Coronary artery (tissue), 2 donors: ENCODE measurements around the gene E2F4.

Experiments used
- DNase-seq: peaks from one replicate; pipeline ENCODE4 v3.0.0-alpha.2; 2017; ENCODE audit warnings: low spot score
- H3K27ac ChIP-seq, 2 donors: fragments of 200-600 bp; sonication (generic); one replicate each; pipeline ENCODE4 v1.5.1; 2016 to 2019
- H3K4me3 ChIP-seq: fragments of 200-600 bp; sonication (generic); 2 replicates; pipeline ENCODE4 v1.5.1; 2016; ENCODE audit warnings: mild to moderate bottlenecking, moderate library complexity
- TF ChIP-seq, protein P1 (sequence below): fragments of 200-600 bp; sonication (generic); IDR thresholded peaks from one replicate; pipeline ENCODE4 v1.5.1; 2019; ENCODE audit warnings: antibody characterized with exemption

Gene E2F4

DNA sequence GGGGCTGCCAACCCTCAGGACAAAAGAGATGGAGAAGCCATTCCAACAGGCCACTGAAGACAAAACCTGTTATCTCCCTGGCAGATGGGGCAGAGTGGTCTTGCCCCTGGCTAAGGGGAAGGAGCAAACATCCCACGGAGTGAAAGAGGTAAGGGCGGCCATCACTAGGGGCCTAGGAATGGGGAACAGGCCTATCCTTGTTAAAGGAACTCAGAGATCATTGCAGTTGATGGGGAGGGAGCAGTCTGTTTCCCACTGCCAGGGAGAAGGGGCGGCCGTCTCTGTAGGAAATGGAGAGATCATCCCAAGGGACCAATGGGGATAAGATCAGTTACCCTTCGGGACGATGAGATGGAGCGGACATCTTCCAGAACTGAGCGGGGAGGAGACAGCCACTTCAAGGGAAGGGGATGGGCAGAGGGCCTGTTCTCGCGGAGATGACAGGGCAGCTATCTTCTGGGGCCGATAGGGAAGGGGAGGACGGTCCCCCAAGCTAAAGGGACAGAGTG, 34.4 kb downstream of the E2F4 start:
- peak overlapping the region; percentile 90 for H3K4me3 ChIP-seq
- TF ChIP-seq, protein P1, sequence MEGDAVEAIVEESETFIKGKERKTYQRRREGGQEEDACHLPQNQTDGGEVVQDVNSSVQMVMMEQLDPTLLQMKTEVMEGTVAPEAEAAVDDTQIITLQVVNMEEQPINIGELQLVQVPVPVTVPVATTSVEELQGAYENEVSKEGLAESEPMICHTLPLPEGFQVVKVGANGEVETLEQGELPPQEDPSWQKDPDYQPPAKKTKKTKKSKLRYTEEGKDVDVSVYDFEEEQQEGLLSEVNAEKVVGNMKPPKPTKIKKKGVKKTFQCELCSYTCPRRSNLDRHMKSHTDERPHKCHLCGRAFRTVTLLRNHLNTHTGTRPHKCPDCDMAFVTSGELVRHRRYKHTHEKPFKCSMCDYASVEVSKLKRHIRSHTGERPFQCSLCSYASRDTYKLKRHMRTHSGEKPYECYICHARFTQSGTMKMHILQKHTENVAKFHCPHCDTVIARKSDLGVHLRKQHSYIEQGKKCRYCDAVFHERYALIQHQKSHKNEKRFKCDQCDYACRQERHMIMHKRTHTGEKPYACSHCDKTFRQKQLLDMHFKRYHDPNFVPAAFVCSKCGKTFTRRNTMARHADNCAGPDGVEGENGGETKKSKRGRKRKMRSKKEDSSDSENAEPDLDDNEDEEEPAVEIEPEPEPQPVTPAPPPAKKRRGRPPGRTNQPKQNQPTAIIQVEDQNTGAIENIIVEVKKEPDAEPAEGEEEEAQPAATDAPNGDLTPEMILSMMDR, result no peak
- no peak for DNase-seq
- H3K27ac ChIP-seq, result peak overlapping the region; percentile 89 to 90

- TF ChIP-seq, protein P1, result no peak
- H3K4me3 ChIP-seq, result peak within 1 kb of the TSS; percentile 90
- peak within 1 kb of the TSS; percentile 89 to 90 for H3K27ac ChIP-seq
- DNase-seq, result peak; percentile 98
Observed at GRCh38 chr16:67226804-67227566, 35.0 kb downstream of the E2F4 start, which contains the start of gene TMEM208. TSS of gene TMEM208 (plus strand) at chr16:67227130. CDS start at chr16:67227219, 89 bp downstream.

GRCh38 chr16:67227567-67227921, 35.6 kb downstream of the E2F4 start:
- TF ChIP-seq, protein P1, result no peak
- H3K27ac ChIP-seq, result peak overlapping the region; percentile 89 to 90
- DNase-seq, result no peak
- H3K4me3 ChIP-seq, result peak overlapping the region; percentile 90

DNA sequence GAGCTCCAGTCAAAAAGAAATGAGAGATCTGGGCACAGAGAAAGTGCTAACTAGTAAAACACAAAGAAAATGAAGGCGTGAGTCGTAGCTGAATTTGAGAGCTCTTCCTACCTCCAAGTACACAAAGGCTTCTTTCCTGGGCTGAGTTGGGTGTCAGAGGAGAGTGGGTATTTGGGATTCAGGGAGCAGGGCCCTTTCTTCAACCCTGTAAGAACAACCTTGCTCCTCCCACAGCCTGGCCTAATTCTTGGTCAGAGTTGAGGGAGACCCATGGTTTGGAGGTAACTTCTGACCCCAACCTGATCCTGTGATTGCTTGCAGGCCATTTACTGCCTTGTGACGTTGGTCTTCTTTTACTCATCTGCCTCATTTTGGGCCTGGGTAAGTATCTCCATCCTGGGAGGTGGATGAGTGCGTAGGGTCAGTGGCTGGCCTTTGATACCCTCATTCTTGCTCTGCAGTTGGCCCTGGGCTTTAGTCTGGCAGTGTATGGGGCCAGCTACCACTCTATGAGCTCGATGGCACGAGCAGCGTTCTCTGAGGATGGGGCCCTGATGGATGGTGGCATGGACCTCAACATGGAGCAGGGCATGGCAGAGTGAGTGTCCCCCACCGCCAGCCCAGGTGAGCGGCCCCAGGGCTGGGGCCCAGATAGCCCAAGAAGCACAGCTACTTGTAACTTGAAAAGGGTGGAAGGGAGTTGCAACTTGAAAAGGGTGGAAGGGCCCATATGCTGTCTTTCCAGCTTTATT, 36.3 kb downstream of the E2F4 start:
- no peak for DNase-seq
- Histone ChIP-seq H3K27ac (no peak overlapping the region), H3K4me3 (peak overlapping the region; percentile 90)
- TF ChIP-seq, protein P1, result no peak

DNA sequence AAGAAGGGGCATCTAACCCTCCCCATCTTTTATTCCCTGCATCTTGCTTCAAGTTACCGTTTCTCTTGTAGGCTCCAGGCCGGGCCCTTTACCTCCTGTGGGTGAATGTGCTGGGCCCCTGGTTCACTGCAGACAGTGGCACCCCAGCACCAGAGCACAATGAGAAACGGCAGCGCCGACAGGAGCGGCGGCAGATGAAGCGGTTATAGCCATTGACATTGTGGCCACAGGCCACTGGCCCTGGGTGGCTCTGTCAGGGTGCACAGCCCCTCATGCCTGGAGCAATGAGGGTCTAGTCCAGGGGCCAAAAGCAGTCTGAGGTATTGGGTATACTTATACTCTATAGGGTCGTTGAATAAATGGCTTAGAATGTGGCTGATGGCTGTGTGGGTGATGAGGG, 37.0 kb downstream of the E2F4 start:
- Histone ChIP-seq H3K27ac (no peak overlapping the region), H3K4me3 (no peak overlapping the region)
- TF ChIP-seq, protein P1, result no peak
- no peak for DNase-seq

DNA sequence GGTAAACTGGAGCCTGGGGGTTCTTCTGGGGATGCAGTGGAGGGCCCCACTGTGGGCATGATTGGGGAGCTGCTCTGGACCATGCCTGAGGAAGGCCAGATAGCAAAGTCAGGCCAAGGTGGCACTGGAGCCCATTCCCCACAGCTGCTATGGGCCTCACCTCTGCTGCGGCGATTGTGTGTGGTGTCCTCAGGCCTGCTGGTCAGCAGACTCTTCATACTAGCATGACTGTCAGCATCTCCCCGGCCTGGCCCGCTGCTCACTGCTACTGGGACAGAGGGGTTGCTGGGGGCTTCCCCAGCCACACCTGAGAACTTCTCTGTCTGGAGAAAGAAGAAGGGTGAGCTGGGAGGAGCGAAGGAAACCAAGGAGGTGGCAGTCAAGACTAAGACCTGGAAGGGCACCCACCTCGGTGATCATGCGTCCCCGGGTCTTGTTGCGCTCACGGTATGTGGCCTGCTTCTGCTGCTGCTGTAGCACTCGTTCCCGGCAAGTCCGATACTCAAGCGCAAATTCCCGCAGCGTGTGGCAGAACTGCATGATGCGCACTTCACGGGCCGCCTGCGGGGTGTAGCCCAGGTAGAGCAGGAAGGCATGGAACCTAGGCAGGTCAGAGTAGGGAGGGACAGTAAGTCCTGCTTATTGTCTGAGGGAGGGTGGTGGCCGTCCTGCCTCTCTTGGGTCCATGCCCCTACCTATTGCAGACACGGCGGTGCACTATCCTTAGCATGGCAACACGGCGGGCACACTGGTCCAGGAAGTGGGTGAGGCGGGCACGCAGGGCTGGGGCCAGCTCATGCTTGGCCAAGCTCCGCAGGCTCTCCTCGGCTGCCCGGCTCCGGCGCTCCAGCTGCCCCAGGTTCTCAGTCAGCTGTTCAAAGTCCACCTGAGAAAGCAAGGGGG, 38.2 kb downstream of the E2F4 start:
- Histone ChIP-seq H3K27ac (no peak overlapping the region), H3K4me3 (no peak overlapping the region)
- TF ChIP-seq, protein P1, result no peak
- no peak for DNase-seq
